GM13976 (cell line): Measurements from ENCODE around the gene FSTL5.

Experiments used
- DNase-seq: peaks from one replicate; pipeline ENCODE4 v3.0.0; 2012; ENCODE audit warnings: low spot score
- in situ Hi-C: fragments of 300-500 bp; cut with MboI; formaldehyde crosslinking; loops from one replicate; pipeline ENCODE4 v1.12.0; 2022; ENCODE audit warnings: low sequenced_read_pairs, mixed read lengths, inconsistent platforms; ENCODE audit not compliant: unreplicated experiment
- TF ChIP-seq, protein P1 (sequence below): IDR thresholded peaks from 2 replicates; pipeline ENCODE4 v1.5.1; 2012; ENCODE audit warnings: borderline replicate concordance, mild to moderate bottlenecking; ENCODE audit not compliant: insufficient read depth; ENCODE audit errors: extremely low read depth, missing control alignments, control extremely low read depth

FSTL5 gene

DNA sequence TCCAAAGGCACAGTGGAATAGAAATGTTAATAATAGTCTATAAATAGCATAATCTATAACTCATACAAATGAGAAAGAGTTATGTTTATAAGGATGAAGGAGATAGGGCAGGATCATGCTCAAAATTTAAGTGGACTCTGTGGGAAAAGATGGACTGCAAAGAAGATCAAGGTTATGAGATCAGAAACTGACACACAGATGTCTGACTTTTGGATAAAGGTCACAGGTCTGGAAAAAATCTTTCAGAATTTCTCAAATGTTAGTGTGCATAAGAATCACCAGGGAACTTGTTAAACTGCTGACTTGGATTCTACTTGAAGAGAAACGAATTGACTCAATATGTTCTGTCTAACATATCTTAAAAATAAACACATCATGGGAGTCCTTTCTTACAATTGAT lies 104.1 kb downstream of the FSTL5 start:
- TF ChIP-seq, protein P1, sequence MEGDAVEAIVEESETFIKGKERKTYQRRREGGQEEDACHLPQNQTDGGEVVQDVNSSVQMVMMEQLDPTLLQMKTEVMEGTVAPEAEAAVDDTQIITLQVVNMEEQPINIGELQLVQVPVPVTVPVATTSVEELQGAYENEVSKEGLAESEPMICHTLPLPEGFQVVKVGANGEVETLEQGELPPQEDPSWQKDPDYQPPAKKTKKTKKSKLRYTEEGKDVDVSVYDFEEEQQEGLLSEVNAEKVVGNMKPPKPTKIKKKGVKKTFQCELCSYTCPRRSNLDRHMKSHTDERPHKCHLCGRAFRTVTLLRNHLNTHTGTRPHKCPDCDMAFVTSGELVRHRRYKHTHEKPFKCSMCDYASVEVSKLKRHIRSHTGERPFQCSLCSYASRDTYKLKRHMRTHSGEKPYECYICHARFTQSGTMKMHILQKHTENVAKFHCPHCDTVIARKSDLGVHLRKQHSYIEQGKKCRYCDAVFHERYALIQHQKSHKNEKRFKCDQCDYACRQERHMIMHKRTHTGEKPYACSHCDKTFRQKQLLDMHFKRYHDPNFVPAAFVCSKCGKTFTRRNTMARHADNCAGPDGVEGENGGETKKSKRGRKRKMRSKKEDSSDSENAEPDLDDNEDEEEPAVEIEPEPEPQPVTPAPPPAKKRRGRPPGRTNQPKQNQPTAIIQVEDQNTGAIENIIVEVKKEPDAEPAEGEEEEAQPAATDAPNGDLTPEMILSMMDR: no peak
- in situ Hi-C loops: no loop called here
- DNase-seq: no peak

DNA sequence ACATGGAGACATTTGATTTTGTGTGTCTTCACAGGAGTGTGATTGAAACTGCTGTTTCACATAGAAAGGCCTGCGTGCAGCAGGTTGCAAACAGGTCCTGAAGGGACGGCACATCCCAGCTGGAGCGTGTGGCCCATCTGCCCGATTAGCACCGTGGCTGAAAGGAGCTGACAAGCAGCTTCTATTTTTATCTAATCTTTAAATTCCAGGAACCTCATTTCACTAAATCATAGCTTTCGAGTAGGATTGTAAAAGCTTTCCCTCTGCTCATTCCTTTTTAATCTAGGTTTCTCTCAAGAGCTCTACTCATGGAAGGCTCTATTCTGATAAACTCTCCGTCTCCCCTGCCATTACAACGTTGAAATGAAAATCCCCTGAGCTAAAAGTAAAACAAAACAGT lies 106.8 kb downstream of the FSTL5 start:
- TF ChIP-seq, protein P1: no peak
- no peak for DNase-seq
- in situ Hi-C loops: no loop called here

DNA sequence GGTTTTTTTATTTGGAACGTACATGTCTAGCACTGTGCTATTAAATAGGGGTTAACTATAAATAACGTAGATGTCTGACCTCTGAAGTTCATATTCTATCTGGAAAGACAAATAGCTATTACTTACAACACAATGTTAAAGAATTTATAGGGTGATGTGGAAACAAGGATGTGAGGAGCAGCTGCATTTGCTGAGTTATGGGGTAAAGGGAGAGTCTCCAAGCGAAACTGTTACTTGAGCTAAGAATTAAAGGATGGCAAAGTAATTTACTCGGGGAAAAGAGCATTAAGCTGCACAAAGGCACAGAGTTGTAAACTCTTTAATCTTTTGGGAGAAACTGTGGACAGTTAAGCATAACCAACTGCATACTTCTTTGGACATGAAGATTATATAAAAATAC lies 117.7 kb downstream of the FSTL5 start:
- DNase-seq: no peak
- in situ Hi-C loops: no loop called here
- TF ChIP-seq, protein P1: no peak

DNA sequence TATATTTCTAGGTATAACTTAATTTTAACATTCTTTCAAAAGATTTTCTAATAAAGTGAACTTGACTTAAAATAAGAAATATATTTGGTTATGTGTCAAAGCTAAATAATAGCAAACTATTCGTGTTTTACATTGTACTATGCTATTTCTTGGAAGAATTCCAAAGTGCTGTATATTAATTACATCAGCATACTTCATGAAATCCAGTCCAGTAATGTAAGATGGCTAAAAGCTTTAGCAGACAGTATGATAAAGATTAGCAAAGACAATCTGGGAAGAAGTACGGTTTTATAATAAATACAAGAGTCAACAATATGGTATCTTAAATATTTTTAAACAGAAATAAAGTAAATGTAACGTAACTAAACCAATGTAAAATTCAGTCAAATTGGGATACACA lies 125.7 kb downstream of the FSTL5 start:
- in situ Hi-C loops: no loop called here
- TF ChIP-seq, protein P1: no peak
- DNase-seq: no peak

DNA sequence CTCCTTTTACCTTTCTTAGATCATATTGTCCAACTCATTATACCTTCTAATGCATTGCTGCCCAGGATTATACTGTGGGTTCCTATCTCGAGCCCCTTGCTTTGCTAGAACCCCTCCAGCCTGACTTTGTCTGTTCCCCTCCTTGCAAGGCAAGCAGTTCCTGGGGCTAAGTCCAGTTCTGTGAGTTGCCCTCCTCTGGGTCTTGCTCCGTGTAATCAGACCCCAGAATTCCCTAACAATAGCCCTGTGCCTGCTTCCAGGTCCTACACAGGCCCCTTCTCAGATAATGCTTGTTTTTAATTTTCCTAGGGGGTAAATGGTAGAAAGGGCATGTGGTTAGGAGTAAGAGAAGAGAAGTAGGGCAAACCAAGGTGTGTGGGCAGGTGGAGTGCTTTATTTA lies 145.9 kb downstream of the FSTL5 start:
- DNase-seq: no peak

DNA sequence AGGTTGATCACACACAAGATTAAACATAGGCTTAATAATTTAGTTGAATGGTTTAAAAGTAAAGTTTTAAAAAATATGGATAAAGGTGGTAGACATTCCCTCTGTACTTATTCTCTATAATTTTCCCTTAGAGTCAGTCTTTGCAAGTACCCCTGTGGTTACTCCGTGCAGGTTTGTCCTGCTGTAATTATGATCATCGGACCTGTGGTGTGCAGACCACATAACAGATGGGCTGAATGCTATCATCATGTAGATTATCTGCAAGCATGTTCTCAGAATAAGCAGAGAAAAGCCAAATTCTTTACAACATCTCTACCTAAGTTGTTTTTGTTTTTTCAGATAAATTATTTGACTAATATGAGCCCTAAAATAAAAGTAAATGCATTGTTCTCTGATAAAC lies 146.8 kb downstream of the FSTL5 start:
- DNase-seq: no peak
- TF ChIP-seq, protein P1: no peak
- in situ Hi-C loops: no loop called here

More for the DNA sequence above, 145.9 kb downstream of the FSTL5 start:
- TF ChIP-seq, protein P1: no peak
- in situ Hi-C loops: no loop called here

DNA sequence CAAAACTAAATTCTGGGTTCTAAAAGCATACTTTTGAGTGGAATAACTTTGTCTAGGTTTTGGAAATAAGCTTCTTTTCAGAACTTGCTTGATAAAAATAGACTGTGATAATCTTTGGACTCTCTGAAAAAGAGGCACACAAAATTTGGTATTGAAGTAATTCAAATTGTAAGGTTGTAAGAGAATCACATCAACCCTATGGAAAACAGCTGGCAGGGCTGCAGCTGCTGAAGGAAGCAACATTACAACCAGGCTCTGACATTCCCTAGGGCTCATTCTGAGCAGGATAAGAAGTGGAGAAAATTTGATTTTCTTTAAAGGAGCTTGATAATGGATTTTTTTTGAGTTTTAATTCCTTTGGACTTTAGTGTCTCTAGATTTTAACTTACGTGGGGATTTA lies 147.6 kb downstream of the FSTL5 start:
- in situ Hi-C loops: no loop called here
- TF ChIP-seq, protein P1: no peak
- no peak for DNase-seq
